ENCODE results near the gene OR2A42.
"Not testable (repeated sequence)": the region's sequence is repeated elsewhere in the genome, so short reads cannot be mapped to it uniquely, and the experiment has no call there.

Gene OR2A42, protein sequence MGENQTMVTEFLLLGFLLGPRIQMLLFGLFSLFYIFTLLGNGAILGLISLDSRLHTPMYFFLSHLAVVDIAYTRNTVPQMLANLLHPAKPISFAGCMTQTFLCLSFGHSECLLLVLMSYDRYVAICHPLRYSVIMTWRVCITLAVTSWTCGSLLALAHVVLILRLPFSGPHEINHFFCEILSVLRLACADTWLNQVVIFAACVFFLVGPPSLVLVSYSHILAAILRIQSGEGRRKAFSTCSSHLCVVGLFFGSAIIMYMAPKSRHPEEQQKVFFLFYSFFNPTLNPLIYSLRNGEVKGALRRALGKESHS

DNA sequence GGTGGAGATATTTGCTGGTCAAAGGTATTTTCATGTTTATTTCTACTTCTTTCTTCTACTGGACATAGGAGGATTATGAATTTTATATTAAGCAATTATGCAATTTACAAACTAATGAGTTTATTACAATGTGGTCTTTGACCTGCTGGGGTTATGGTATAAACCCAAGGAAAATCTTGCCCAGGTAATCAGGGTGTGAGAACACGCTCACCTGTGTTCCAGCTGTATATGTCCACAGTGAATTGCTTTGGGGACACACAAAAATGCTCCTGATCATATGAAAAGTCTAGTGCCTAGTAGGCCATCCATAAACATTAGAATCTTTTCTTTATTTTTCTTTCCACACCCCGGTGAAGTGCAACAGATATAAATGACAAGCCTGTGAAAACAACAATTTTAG lies at the start of gene OR2A42:
Gene OR2A42 (minus strand): TSS at position 241 of the 400 bp plus-strand sequence. CDS start 6,762 bp downstream, outside the sequence.
- H3K27me3 Mint-ChIP-seq, H3K4me3 Mint-ChIP-seq: not testable (repeated sequence)

DNA sequence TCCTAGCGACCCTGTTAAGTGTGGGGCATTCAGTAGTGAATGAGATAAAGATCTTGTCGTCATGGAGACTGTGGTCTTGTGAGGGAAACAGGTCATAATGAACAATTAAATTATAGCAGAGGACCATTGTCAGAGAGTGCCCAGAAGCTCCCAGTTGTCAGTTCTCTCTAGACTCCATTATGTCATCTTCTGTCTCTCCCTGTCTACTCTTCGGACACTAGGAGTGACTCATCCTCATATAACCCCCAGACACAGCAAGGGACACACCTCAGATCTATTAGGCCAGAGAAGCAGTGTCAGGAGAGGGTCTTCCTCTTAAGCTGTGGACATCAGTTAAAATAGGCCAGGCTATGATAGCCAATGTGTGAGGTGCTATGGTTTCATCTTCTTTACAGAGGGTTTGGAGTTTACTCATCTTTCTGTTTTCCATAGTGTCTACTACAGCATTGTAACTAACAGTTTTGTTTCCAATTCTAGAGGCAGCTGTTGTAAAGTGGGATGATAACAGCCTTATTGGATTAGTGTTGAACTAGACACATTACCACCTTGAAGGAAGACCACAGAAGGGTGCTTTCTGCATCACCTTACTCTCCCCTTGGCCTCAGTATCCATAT lies 47.9 kb upstream of the OR2A42 start:
- H3K4me1 Mint-ChIP-seq (ENCODE audit: low read depth); H3K4me3 Mint-ChIP-seq; H3K27ac Mint-ChIP-seq; H3K36me3 Mint-ChIP-seq (ENCODE audit: low read depth); H3K27me3 Mint-ChIP-seq; H3K9me3 Mint-ChIP-seq: not testable (repeated sequence)

More for the DNA sequence above, at the start of gene OR2A42:
- not testable (repeated sequence) for H3K9me3 Mint-ChIP-seq; H3K36me3 Mint-ChIP-seq (ENCODE audit: low read depth); H3K4me1 Mint-ChIP-seq (ENCODE audit: low read depth); H3K27ac Mint-ChIP-seq

GRCh38 chr7:144283716-144284115 lies 44.3 kb upstream of the OR2A42 start:
- H3K4me3 Mint-ChIP-seq; H3K36me3 Mint-ChIP-seq (ENCODE audit: low read depth); H3K27me3 Mint-ChIP-seq; H3K27ac Mint-ChIP-seq; H3K4me1 Mint-ChIP-seq (ENCODE audit: low read depth); H3K9me3 Mint-ChIP-seq: not testable (repeated sequence)

- not testable (repeated sequence) for H3K36me3 Mint-ChIP-seq (ENCODE audit: low read depth); H3K9me3 Mint-ChIP-seq; H3K4me3 Mint-ChIP-seq; H3K4me1 Mint-ChIP-seq (ENCODE audit: low read depth); H3K27me3 Mint-ChIP-seq; H3K27ac Mint-ChIP-seq
Measured at GRCh38 chr7:144282490-144282889, 43.1 kb upstream of the OR2A42 start.

- not testable (repeated sequence) for H3K36me3 Mint-ChIP-seq (ENCODE audit: low read depth); H3K4me3 Mint-ChIP-seq; H3K27ac Mint-ChIP-seq; H3K9me3 Mint-ChIP-seq; H3K4me1 Mint-ChIP-seq (ENCODE audit: low read depth); H3K27me3 Mint-ChIP-seq
Measured at GRCh38 chr7:144281981-144282380, 42.6 kb upstream of the OR2A42 start.

DNA sequence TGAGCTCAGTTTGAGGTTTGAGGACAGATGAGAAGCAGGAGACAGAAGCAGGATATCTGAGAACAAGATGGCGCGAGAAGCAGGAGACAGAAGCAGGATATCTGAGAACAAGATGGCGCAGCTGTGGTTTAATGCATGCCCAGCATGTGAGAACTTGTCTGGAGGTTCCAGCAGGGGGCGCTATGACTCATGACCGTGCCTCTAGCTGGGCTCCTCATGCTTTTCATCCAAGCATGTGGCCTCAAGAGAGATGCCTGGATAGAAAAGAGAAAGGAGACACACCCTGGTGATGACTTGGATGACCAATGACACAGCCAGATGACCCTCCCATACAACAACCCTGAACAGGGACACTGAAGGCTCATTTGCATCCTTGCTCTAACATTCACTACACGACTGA lies 40.6 kb upstream of the OR2A42 start:
- not testable (repeated sequence) for H3K4me1 Mint-ChIP-seq (ENCODE audit: low read depth); H3K4me3 Mint-ChIP-seq; H3K36me3 Mint-ChIP-seq (ENCODE audit: low read depth); H3K9me3 Mint-ChIP-seq; H3K27ac Mint-ChIP-seq; H3K27me3 Mint-ChIP-seq

DNA sequence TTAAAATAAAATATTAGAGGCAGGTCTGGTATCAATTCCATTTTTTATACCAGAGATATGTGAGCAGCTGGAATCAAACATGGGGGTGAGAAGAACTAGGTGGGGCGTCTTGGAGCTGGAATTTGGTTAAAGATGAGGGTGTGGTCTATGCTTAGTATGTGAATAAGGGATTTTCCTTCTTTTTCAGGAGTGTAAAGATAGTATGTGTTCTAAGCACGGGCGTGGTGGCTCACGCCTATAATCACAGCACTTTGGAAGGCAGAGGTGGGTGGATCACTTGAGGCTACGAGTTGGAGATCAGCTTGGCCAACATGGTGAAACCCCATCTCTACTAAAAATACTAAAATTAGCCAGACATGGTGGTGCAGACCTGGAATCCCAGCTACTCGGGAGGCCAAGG lies 35.9 kb upstream of the OR2A42 start:
- H3K9me3 Mint-ChIP-seq; H3K4me1 Mint-ChIP-seq (ENCODE audit: low read depth); H3K36me3 Mint-ChIP-seq (ENCODE audit: low read depth); H3K27ac Mint-ChIP-seq; H3K27me3 Mint-ChIP-seq; H3K4me3 Mint-ChIP-seq: not testable (repeated sequence)

GRCh38 chr7:144269188-144269587 lies 29.8 kb upstream of the OR2A42 start, which contains the start of gene CTAGE8:
CTAGE8 (minus strand) TSS chr7:144269288; CDS start chr7:144269250, 38 bp downstream.
- not testable (repeated sequence) for H3K4me1 Mint-ChIP-seq (ENCODE audit: low read depth); H3K27ac Mint-ChIP-seq; H3K27me3 Mint-ChIP-seq; H3K9me3 Mint-ChIP-seq; H3K4me3 Mint-ChIP-seq; H3K36me3 Mint-ChIP-seq (ENCODE audit: low read depth)

- H3K4me1 Mint-ChIP-seq (ENCODE audit: low read depth); H3K4me3 Mint-ChIP-seq; H3K9me3 Mint-ChIP-seq; H3K27ac Mint-ChIP-seq; H3K36me3 Mint-ChIP-seq (ENCODE audit: low read depth); H3K27me3 Mint-ChIP-seq: not testable (repeated sequence)
Measured at GRCh38 chr7:144264692-144265091, 25.3 kb upstream of the OR2A42 start, which contains the start of gene OR2A7. OR2A7 (minus strand) TSS chr7:144264792; CDS start chr7:144259628, 5,164 bp downstream.

DNA sequence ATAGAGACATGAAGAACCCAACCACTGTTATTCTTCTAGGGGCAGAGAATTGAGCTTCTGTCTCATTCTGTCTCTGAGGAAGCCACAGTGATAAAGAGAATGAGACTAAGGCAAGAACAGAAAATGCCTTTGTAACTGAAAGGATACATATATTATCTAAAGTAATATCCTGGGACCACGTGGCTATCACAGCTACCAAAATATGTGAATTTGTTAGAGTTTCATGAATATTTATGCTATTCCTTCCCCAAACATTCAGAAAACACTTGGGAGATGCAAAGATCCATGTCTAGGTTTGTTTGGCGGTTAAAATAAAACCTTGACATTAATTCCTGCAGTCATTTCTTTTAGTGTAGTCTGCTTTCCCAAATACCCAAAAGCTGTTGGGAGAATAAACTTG lies 22.7 kb upstream of the OR2A42 start:
- H3K27ac Mint-ChIP-seq; H3K4me1 Mint-ChIP-seq (ENCODE audit: low read depth); H3K36me3 Mint-ChIP-seq (ENCODE audit: low read depth); H3K27me3 Mint-ChIP-seq; H3K4me3 Mint-ChIP-seq; H3K9me3 Mint-ChIP-seq: not testable (repeated sequence)

- not testable (repeated sequence) for H3K4me3 Mint-ChIP-seq; H3K27ac Mint-ChIP-seq; H3K36me3 Mint-ChIP-seq (ENCODE audit: low read depth); H3K9me3 Mint-ChIP-seq; H3K4me1 Mint-ChIP-seq (ENCODE audit: low read depth); H3K27me3 Mint-ChIP-seq
Measured at GRCh38 chr7:144259067-144259466, 19.7 kb upstream of the OR2A42 start.

GRCh38 chr7:144256112-144256511 lies 16.7 kb upstream of the OR2A42 start:
- Mint-ChIP-seq H3K4me1 (ENCODE audit: low read depth) (no peaks in the 10 kb centered on the region), H3K27ac (no peak overlapping the region), H3K4me3 (no peak overlapping the region), H3K9me3 (no peaks in the 10 kb centered on the region), H3K27me3 (no peaks in the 10 kb centered on the region), H3K36me3 (ENCODE audit: low read depth) (no peaks in the 10 kb centered on the region)

DNA sequence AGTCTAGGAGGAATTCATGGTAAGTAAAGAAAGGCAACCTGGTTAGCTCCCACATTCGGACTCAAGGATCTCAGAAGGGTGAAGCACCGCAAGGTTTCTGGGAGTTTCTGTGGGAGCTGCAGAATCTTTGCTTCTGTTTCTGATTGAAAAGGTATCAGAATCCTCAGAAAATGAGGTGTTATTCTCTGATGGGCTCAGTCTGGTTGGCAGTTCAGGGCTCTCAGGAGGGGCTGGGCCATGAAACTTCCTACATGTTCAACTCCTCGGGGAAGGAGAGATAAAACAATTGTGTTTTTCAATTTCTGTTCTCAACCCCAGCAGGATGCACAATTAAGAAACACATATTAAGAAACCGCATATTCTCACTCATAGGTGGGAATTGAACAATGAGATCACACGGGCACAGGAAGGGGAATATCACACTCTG lies 16.1 kb upstream of the OR2A42 start:
- Mint-ChIP-seq H3K36me3 (ENCODE audit: low read depth) (no peaks in the 10 kb centered on the region), H3K4me1 (ENCODE audit: low read depth) (no peaks in the 10 kb centered on the region), H3K9me3 (no peaks in the 10 kb centered on the region), H3K4me3 (no peak overlapping the region), H3K27ac (no peak overlapping the region), H3K27me3 (no peaks in the 10 kb centered on the region)

GRCh38 chr7:144252307-144252706 lies 12.9 kb upstream of the OR2A42 start:
- not testable (repeated sequence) for H3K9me3 Mint-ChIP-seq; H3K27ac Mint-ChIP-seq; H3K4me1 Mint-ChIP-seq (ENCODE audit: low read depth); H3K4me3 Mint-ChIP-seq; H3K36me3 Mint-ChIP-seq (ENCODE audit: low read depth); H3K27me3 Mint-ChIP-seq

GRCh38 chr7:144247674-144248330 lies 8.4 kb upstream of the OR2A42 start:
- not testable (repeated sequence) for H3K4me1 Mint-ChIP-seq (ENCODE audit: low read depth); H3K36me3 Mint-ChIP-seq (ENCODE audit: low read depth); H3K27me3 Mint-ChIP-seq; H3K27ac Mint-ChIP-seq; H3K4me3 Mint-ChIP-seq; H3K9me3 Mint-ChIP-seq

- H3K9me3 Mint-ChIP-seq; H3K4me1 Mint-ChIP-seq (ENCODE audit: low read depth); H3K27me3 Mint-ChIP-seq; H3K36me3 Mint-ChIP-seq (ENCODE audit: low read depth); H3K4me3 Mint-ChIP-seq; H3K27ac Mint-ChIP-seq: not testable (repeated sequence)
Measured at GRCh38 chr7:144246967-144247366, 7.6 kb upstream of the OR2A42 start.

Data from stimulated activated naive CD8-positive, alpha-beta T cell treated with anti-CD3 and anti-CD28 coated beads, Interleukin-15, Interleukin-2, amounts not matched to agents 100 ng/mL and 50 ng/mL, for 24 hours (primary cell).